GM13976 (cell line): ENCODE data around the gene YIPF3.

Experiments used
- DNase-seq: peaks from one replicate; pipeline ENCODE4 v3.0.0; 2012; ENCODE audit warnings: low spot score
- CTCF ChIP-seq: IDR thresholded peaks from 2 replicates; pipeline ENCODE4 v1.5.1; 2012; ENCODE audit warnings: borderline replicate concordance, mild to moderate bottlenecking; ENCODE audit not compliant: insufficient read depth; ENCODE audit errors: extremely low read depth, missing control alignments, control extremely low read depth
- in situ Hi-C: fragments of 300-500 bp; cut with MboI; formaldehyde crosslinking; loops from one replicate; pipeline ENCODE4 v1.12.0; 2022; ENCODE audit warnings: low sequenced_read_pairs, mixed read lengths, inconsistent platforms; ENCODE audit not compliant: unreplicated experiment

Gene YIPF3

GRCh38 chr6:43509142-43509983 is 7.4 kb downstream of the YIPF3 start:
- in situ Hi-C loops, result loop anchor here (10.0 kb wide), 1 partner anchor 115 kb away; no protein-coding TSS in a partner anchor
- no peak for TF ChIP-seq CTCF
- no peak for DNase-seq

GRCh38 chr6:43508481-43509141 is 8.1 kb downstream of the YIPF3 start:
- DNase-seq, result no peak
- in situ Hi-C loops, result loop anchor here (10.0 kb wide), 1 partner anchor 114 kb away; no protein-coding TSS in a partner anchor
- no peak for TF ChIP-seq CTCF

GRCh38 chr6:43506667-43507471 is 9.9 kb downstream of the YIPF3 start:
- TF ChIP-seq CTCF, result peak; percentile 88
- in situ Hi-C loops, result loop anchor here (10.0 kb wide), 1 partner anchor 112 kb away; no protein-coding TSS in a partner anchor
- peak; percentile 88 for DNase-seq

GRCh38 chr6:43506171-43506570 is 10.6 kb downstream of the YIPF3 start:
- DNase-seq, result no peak
- in situ Hi-C loops, result loop anchor here (10.0 kb wide), 1 partner anchor 111 kb away; no protein-coding TSS in a partner anchor
- TF ChIP-seq CTCF, result no peak

GRCh38 chr6:43505718-43506117 is 11.0 kb downstream of the YIPF3 start:
- no peak for TF ChIP-seq CTCF
- in situ Hi-C loops, result loop anchor here (10.0 kb wide), 1 partner anchor 111 kb away; no protein-coding TSS in a partner anchor
- no peak for DNase-seq
